Thyroid gland (tissue), 4 donors: ENCODE results near the gene PPP1CC. TPM values are rescaled to one million over a fixed set of nuclear protein-coding genes. Genes with fewer than 3 reads are reported as not detected.

Source experiments
- DNase-seq, 2 donors: peaks; one replicate each; pipeline ENCODE4 v3.0.0-alpha.2; 2019
- H3K27ac ChIP-seq, 3 donors: fragments of 200-600 bp; sonication (generic); 1 replicate in 2 of 3; 2 replicates in 1 of 3; pipeline ENCODE4 v1.5.1; 2016 to 2019; ENCODE audit warnings: mild to moderate bottlenecking in 1 of 3, moderate library complexity in 1 of 3
- H3K27me3 ChIP-seq: fragments of 200-600 bp; sonication (generic); one replicate; pipeline ENCODE4 v1.5.1; 2019
- H3K36me3 ChIP-seq, 2 donors: fragments of 200-600 bp; sonication (generic); one replicate each; pipeline ENCODE4 v1.5.1; 2016 to 2019
- H3K4me1 ChIP-seq, 2 donors: fragments of 200-600 bp; sonication (generic); one replicate each; pipeline ENCODE4 v1.5.1; 2017 to 2019
- H3K4me3 ChIP-seq, 3 donors: fragments of 200-600 bp; sonication (generic); replicated peaks in 1 of 3; 1 replicate in 2 of 3; 2 replicates in 1 of 3; pipeline ENCODE4 v1.5.1; 2016; ENCODE audit warnings: mild to moderate bottlenecking in 1 of 3
- H3K9me3 ChIP-seq: fragments of 200-600 bp; sonication (generic); one replicate; pipeline ENCODE4 v1.5.1; 2017
- POLR2A ChIP-seq, 2 donors: fragments of 450-650 bp; IDR thresholded peaks; one replicate each; pipeline ENCODE4 v1.6.1; 2017; ENCODE audit warnings: antibody characterized with exemption in 2 of 2, mild to moderate bottlenecking in 2 of 2, moderate library complexity in 1 of 2
- WGBS, 2 donors: methylation state at CpG; one replicate each; pipeline ENCODE4 v1.1.5; 2017; 5-methylcytosine and 5-hydroxymethylcytosine counted together
- intact Hi-C: fragments of 100-400 bp; cut with DNase I; formaldehyde crosslinking; loops from one replicate; pipeline ENCODE4 v1.15.1; 2023
- total RNA-seq, 4 donors: library from RNA; depleted of rRNA; stranded (reverse); fragments of >200 nt; gene quantifications; one replicate each; pipeline ENCODE4 v1.2.3, GENCODE V29; 2016
- TF ChIP-seq, protein P1 (sequence below), 6 experiments: fragments of 200-600 bp in 3 of 6; fragments of 450-650 bp in 3 of 6; sonication (generic) in 3 of 6; IDR thresholded peaks; one replicate each; pipeline ENCODE4 v1.5.1; 2016 to 2019; ENCODE audit warnings: antibody characterized with exemption in 6 of 6, mild to moderate bottlenecking in 2 of 6, inconsistent platforms in 1 of 6, moderate library complexity in 1 of 6

PPP1CC gene
- total RNA-seq, 4 donors from 2014 or later, result 85.3 to 154 (median 118) TPM

GRCh38 chr12:110684312-110684836, 58.3 kb downstream of the PPP1CC start:
- Histone ChIP-seq H3K9me3 (no peaks in the 10 kb centered on the region), H3K27ac (no peak overlapping the region), H3K4me3 (no peak overlapping the region), H3K36me3 (no peaks in the 10 kb centered on the region), H3K27me3 (no peaks in the 10 kb centered on the region), H3K4me1 (peaks cover 8% of the 10 kb centered on the region in 2 donors)
- no peak for TF ChIP-seq POLR2A (IDR thresholded peaks at IDR 0.05)
- TF ChIP-seq, protein P1, sequence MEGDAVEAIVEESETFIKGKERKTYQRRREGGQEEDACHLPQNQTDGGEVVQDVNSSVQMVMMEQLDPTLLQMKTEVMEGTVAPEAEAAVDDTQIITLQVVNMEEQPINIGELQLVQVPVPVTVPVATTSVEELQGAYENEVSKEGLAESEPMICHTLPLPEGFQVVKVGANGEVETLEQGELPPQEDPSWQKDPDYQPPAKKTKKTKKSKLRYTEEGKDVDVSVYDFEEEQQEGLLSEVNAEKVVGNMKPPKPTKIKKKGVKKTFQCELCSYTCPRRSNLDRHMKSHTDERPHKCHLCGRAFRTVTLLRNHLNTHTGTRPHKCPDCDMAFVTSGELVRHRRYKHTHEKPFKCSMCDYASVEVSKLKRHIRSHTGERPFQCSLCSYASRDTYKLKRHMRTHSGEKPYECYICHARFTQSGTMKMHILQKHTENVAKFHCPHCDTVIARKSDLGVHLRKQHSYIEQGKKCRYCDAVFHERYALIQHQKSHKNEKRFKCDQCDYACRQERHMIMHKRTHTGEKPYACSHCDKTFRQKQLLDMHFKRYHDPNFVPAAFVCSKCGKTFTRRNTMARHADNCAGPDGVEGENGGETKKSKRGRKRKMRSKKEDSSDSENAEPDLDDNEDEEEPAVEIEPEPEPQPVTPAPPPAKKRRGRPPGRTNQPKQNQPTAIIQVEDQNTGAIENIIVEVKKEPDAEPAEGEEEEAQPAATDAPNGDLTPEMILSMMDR (IDR thresholded peaks at IDR 0.05), result no peak
- intact Hi-C loops, result no loop called here
- DNase-seq, result no peak
- WGBS, 2 donors, result 72 to 75% methylated on average over 7 of the region's 7 CpGs

- WGBS, 2 donors, result 94 to 97% methylated on average over 2 of the region's 2 CpGs
Observed at GRCh38 chr12:110683888-110684287, 58.8 kb downstream of the PPP1CC start.

GRCh38 chr12:110680032-110680431, 62.7 kb downstream of the PPP1CC start:
- no peaks in the 10 kb centered on the region for H3K4me1 ChIP-seq
- WGBS, 2 donors, result 58 to 89% methylated on average over 1 of the region's 1 CpG
- intact Hi-C loops, result no loop called here

More at GRCh38 chr12:110683888-110684287, 58.8 kb downstream of the PPP1CC start:
- Histone ChIP-seq H3K27ac (no peak overlapping the region), H3K27me3 (no peaks in the 10 kb centered on the region), H3K36me3 (no peaks in the 10 kb centered on the region), H3K9me3 (no peaks in the 10 kb centered on the region), H3K4me1 (peaks cover 8% of the 10 kb centered on the region in 2 donors), H3K4me3 (no peak overlapping the region)
- intact Hi-C loops, result no loop called here
- DNase-seq, result no peak
- no peak for TF ChIP-seq POLR2A (IDR thresholded peaks at IDR 0.05)
- TF ChIP-seq, protein P1 (IDR thresholded peaks at IDR 0.05), result no peak

DNA sequence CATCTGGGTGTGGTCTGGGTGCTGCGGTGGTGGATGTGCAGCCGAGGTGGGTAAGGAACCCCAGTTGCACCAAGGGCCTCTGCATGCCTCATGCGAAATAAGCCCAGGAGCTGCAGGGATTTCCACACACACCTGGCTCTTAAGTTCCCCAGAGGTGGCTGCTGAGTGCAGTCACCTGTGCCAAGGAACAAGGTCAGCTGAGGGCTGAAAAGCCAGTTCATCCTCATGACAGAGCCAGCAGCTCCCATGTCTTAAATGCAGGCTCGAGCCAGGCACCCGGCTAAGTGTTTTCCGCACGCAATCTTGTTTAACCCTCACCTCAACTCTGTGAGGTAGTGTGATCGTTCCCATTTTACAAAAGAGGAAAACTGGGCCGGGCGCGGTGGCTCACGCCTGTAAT, 63.5 kb downstream of the PPP1CC start:
- WGBS, 2 donors, result 81 to 91% methylated on average over 5 to 12 of the region's 12 CpGs
- DNase-seq, result peak in 1 of 2 donors; percentile 8
- no peaks in the 10 kb centered on the region for H3K27me3 ChIP-seq
- H3K4me3 ChIP-seq, result no peak overlapping the region
- H3K36me3 ChIP-seq, result no peaks in the 10 kb centered on the region
- no peaks in the 10 kb centered on the region for H3K4me1 ChIP-seq
- H3K9me3 ChIP-seq, result no peaks in the 10 kb centered on the region
- no peak overlapping the region for H3K27ac ChIP-seq
- intact Hi-C loops, result no loop called here
- no peak for TF ChIP-seq POLR2A (IDR thresholded peaks at IDR 0.05)
- TF ChIP-seq, protein P1 (IDR thresholded peaks at IDR 0.05), result no peak

More at GRCh38 chr12:110680032-110680431, 62.7 kb downstream of the PPP1CC start:
- no peaks in the 10 kb centered on the region for H3K9me3 ChIP-seq
- H3K27me3 ChIP-seq, result no peaks in the 10 kb centered on the region
- no peaks in the 10 kb centered on the region for H3K36me3 ChIP-seq
- H3K4me3 ChIP-seq, result no peak overlapping the region
- TF ChIP-seq POLR2A (IDR thresholded peaks at IDR 0.05), result no peak
- TF ChIP-seq, protein P1 (IDR thresholded peaks at IDR 0.05), result no peak
- H3K27ac ChIP-seq, result no peak overlapping the region
- no peak for DNase-seq

DNA sequence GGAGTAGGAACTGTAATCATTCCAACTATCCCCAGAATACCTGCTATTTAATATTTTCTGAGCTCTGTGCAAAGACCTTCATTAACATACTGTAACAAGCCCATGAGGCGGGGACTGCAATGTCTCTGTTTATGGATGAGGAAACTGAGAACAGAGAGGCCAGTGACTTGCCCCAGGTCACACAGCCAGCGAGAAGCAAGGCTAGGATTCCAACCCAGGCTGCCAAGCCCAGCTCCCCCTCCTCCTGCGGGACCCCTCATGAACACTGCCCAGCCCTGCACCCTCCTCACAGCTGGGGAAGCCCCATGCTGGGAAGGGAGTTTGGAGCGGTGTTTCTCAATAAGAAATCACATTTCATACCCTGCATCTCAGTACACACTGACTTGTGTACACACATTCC, 64.7 kb downstream of the PPP1CC start:
- no peaks in the 10 kb centered on the region for H3K4me1 ChIP-seq
- no peaks in the 10 kb centered on the region for H3K36me3 ChIP-seq
- DNase-seq, result no peak
- 90 to 93% methylated on average over 4 of the region's 4 CpGs for WGBS, 2 donors
- no peaks in the 10 kb centered on the region for H3K9me3 ChIP-seq
- no peak overlapping the region for H3K4me3 ChIP-seq
- intact Hi-C loops, result no loop called here
- no peaks in the 10 kb centered on the region for H3K27me3 ChIP-seq
- no peak overlapping the region for H3K27ac ChIP-seq
- no peak for TF ChIP-seq POLR2A (IDR thresholded peaks at IDR 0.05)
- TF ChIP-seq, protein P1 (IDR thresholded peaks at IDR 0.05), result no peak
